G401 (cell line): ENCODE measurements around the gene FRRS1L. TPM values are rescaled to one million over a fixed set of nuclear protein-coding genes. Genes with fewer than 3 reads are reported as not detected.

ENCODE experiments used
- DNase-seq: peaks from one replicate; pipeline ENCODE4 v3.0.0-alpha.2; 2015; ENCODE audit warnings: low spot score
- in situ Hi-C: cut with HindIII; loops from 2 replicates; pipeline ENCODE4 v1.10.0; 2016; ENCODE audit warnings: low sequenced_read_pairs, mixed read lengths
- total RNA-seq: library from RNA; depleted of rRNA; stranded (reverse); fragments of >200 nt; shearing (Covaris generic); gene quantifications from 2 replicates; pipeline ENCODE4 v1.2.3, GENCODE V29; 2014

FRRS1L gene
- total RNA-seq, 1 experiment from 2014 or later: not detected

DNA sequence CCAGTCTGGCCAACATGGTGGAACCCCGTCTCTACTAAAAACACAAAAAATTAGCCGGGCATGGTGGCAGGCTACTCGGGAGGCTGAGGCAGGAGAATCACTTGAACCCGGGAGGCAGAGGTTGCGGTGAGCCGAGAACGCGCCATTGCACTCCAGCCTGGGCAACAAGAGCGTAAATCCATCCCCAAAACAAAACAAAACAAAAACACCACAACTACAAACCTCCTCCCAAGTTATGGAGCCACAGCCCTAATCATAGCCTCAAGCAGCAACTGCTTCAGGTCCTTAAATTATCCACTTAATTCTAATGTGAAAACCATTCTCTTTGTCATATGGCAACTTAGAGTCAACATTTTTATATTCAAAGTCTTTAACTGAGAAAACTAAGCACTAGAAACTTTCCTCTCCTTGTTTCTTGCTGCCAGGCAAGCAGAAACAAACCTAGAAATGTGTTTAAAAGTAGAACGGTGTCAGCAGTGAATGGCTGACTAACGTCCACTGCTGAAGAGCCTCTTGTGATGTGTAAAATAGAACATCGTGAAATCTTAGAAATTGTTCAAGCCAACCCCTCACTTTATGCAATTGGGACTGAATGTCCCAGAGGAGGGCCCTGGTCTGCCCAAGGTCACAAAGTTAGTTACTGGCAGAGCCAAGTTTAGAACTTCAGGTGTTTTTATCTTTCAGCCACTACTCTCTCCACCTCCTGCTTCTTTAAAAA lies 53.0 kb downstream of the FRRS1L start:
- in situ Hi-C loops: no loop called here
- no peak for DNase-seq

DNA sequence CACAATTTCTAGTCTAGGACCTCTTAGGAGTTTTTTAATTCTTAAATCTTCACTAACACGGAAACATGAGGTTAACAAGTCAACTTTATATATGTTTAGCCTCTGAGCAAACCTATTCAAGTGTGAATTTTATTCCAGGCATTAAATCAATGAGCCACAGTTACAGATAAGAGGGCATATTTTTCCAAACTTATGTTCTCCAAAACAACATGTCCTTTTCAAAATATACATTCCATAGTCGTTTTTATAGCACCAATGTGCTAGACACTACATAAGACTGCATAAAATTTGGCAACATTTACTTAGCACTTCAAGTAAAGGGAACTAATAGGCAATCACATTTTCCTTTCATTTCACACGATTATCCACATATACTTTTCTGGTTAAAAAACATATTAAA lies 53.8 kb downstream of the FRRS1L start:
- in situ Hi-C loops: no loop called here
- no peak for DNase-seq

DNA sequence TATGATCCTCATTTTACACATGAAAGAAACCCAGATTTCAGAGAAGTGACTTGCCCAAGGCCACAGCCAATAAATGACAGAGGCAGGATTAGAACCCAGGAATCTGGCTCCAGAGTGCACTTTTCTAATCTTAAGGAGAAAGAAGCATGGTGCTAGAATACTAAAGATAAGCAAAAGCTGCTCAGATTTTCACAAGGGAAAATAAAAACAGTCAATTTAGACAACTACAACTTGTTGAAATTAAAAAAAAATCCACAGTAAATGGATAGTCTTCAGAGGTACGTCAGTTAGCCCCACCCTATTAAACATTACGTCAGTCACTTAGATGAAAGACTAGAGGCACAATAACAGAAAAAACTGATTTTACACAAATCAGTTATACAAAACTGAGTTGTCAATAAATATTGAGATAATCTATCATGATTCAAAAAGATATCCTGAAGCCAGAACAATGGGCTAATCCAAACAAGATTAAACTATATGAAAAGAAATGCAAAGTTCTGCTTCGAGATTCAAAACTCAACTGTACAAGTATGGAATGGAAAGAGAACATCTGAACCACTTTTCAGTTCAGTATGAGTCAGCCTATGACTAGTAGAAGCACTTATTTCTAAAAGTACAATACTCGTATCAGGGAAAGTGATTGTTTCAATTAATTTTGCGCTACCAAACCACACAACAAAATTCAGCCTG lies 56.6 kb downstream of the FRRS1L start:
- in situ Hi-C loops: no loop called here
- no peak for DNase-seq

DNA sequence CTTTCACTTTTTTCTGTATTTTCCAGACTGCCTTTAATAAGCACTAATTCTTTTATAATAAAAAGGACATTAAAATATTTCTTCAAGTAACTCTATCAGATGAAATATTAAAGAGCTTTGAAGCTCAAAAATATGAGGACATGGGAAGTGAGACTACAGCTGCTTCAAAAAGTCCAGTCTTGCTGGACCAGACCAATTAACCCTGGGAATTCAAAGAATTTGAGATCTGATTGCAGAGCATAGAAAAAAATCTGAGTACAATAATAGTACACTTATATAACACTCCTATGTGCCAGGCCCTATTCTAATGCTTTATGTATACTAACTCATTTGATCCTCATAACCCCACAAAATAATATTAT lies 57.1 kb downstream of the FRRS1L start:
- in situ Hi-C loops: no loop called here
- no peak for DNase-seq

DNA sequence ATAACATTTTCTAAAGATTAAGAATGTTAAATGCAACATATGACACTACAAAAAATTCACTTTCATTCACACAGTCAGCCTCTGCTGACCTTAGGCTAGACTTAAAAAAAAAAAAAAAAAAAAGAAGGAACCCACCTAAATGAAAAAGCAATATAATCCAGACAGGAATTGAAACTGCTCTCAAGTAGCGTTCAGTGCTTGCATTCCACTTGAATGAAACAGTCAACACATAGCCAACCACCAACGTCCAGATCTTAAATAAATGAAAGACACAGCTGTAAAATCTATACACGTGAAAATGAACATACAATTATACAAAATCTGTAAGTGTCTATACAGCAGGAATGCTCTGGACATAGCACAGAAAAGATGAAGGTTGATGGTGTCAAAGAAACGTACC lies 58.7 kb downstream of the FRRS1L start:
- in situ Hi-C loops: no loop called here

DNA sequence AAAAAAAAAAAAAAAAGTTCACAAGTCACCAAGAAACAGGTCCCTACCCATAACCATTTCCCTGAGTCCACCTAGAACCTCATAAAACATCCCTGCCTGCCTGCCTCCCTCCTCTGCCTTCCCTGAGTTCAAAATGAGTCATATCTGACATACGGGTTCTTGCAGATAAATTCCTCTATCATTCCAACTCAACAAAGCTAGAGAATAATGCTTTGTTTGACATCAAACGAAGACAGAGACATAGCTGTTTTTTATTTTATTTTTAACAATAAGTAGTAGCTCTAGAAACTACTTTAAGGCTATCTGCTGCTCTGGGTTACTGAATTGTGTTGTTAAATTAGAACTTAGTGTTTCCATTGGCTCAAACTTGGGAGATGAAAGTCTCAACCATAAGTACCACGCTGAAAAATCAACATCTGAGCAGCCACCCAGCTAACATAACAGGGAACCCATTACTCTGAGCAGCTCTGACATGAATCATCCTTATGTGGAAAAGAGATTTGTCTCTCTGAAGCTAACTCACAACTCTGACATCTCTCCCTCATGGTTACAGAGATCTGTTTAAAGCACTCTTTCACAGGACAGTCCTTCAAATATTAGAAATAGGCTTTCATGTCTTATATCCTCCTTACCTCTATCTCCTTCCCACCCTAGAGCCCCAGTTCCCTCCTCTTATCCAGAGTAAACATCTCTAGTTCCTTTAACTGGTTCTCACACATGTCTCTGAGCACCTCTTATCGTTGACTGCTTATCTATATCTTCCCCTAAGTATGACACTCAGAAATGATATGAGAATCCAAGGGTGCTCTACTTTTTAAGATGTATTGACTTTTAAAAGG lies 59.4 kb downstream of the FRRS1L start:
- in situ Hi-C loops: no loop called here
- DNase-seq: no peak

More for the DNA sequence above, 58.7 kb downstream of the FRRS1L start:
- DNase-seq: no peak

DNA sequence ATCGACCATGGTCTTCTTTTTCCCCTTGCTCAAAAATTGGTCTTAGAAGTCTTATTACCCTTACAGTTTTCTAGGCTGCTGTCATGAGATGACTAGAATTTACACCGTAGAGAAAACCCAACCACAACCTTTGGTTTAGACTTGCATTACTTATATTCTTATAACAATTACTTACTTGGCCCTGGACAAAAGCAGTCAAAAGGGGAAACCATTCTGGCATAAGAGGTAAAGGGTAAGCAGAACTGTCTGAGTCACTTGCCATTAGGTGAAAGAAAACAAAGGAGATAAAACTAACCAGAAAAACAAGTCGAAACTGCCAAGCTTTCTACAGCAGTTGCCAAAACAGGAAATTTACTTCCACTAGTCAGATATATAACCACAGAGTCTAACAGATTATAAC lies 65.2 kb downstream of the FRRS1L start:
- DNase-seq: no peak

DNA sequence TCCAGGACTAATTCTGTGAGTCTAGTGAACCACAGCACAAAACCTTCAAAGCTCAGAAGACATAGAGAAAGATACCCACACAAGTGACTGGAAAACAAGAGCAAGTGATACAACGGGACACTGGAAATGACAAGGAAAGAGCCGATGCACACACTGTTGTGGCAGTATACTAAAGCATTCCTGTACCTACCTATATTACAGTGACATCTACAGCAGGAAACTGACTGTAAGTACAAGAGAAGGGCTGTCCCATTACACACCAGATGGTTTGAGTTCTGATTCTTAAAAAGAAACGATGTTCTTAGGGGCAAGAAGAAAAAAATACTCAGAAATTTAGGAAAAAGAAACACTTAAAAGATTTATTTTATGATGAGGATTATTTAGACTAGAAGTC lies 65.8 kb downstream of the FRRS1L start:
- no peak for DNase-seq
- in situ Hi-C loops: no loop called here

More for the DNA sequence above, 65.2 kb downstream of the FRRS1L start:
- in situ Hi-C loops: no loop called here

DNA sequence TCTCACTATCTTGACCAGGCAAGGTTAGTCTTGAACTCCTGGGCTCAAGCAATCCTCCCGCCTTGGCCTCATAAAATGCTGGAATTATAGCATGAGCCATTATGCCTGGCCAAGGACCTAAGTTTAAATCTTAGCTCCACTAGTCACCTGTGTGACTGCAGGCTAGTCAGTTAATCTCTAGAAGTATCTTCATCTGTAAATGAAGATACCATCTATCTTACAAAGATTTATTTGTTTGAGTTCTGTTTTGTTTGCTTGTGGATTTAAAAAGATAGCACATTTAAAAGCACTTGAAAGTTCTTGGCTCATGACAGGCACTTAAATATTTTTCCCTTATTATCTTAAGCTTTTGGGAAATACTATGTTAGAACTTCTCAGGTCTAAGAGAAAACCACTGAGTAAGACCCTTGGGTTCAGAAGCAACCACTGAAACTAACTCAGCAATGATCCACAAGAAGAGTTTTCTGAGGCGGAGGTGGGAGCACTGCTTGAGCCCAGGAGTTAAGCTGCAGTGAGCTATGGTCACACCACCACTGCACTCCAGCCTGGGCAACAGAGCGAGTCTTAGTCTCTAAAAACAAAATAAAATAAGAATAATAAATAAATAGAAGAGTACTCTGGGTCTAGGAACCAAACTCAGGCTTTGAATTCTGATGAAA lies 66.4 kb downstream of the FRRS1L start:
- in situ Hi-C loops: no loop called here

DNA sequence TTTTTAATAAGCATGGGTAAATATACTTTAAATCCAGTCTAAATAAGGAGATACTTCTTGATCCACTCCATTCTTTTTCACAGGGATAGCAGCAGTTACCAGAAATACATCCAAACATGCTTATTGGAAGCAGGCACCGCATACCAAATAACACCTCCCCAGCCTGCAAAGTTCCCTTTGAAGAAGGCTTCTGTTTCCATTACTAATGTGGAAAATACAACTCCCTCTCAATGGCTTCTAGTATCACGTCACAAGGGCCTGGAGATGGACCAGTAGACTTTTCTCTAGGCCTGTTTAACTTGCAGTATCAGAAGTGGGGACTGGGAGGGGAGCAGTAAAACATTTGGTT lies 68.1 kb downstream of the FRRS1L start:
- in situ Hi-C loops: no loop called here

More for the DNA sequence above, 66.4 kb downstream of the FRRS1L start:
- DNase-seq: no peak

DNA sequence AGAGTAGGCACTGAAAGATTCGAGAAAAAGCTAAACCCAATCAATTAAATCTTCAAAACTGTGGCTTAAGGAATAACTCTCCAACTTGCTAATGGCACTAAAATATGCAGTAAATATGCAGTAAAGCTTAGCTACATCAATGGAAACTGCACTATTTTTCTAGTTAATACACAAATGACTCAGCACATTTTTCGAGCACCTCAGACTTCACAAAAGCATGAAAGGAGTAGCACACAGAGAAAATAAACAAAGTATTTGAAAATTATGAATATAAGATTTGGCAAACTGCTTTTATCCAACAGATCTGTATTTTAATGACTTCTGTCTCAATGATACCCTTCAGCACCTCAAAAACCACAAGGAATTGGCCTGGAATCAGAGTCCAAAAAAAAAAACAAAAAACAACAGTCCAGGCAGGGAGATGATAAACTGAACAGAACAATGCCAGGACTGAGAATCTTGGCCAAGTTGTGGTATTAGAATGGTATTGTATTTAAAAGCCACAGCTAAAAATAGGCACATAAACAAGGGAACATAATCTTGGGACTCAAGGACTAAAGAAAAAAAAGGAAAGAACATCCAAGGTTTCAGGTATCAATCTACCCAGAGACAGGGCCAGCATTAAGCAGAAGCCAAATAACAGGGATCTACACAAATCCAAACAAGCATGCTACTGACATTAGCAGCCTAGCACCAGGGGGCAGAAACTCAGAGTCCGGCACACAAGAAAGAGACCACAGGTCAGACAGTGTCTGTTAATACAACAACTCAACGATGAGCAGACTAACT lies 68.7 kb downstream of the FRRS1L start:
- in situ Hi-C loops: no loop called here
- DNase-seq: peak; percentile 49

More for the DNA sequence above, 68.1 kb downstream of the FRRS1L start:
- no peak for DNase-seq

DNA sequence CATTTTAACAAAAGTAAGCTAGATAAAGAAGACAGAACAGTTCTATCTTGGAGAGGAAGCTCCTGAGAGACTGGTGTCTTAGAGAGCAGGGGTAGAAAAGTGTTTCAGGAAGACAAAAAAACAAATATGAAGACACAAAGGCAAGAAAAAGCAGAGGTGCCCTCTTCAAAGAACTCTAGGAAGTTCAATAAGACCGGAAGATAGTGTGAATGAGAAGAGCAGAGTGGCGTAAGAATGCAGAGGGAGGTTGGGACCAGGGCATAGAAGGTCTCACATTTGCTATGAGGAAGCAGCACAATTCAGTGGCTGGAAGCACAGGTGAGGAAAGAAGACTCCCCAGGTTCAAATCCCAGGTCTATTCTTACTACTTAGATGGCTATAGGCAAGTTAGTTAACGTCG lies 69.9 kb downstream of the FRRS1L start:
- DNase-seq: no peak

DNA sequence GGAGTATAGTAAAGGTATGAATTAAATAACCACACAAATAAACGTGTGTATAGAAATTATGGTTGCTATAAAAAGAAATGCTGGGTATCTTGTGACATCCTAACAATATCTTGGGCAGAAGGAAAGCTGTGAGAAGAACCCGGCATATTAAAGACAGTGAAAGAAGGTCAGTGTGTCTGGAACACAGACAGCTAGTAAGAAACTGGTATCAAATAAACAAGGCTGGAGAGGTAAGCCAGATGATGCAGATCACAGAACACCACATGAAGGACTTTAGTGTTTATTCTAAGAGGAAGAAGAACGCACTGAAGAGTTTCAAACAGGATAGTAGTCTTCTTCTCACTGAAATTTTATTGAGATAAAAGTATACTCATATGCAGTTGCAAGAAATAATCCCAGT lies 71.7 kb downstream of the FRRS1L start:
- in situ Hi-C loops: no loop called here
- no peak for DNase-seq

More for the DNA sequence above, 69.9 kb downstream of the FRRS1L start:
- in situ Hi-C loops: no loop called here

DNA sequence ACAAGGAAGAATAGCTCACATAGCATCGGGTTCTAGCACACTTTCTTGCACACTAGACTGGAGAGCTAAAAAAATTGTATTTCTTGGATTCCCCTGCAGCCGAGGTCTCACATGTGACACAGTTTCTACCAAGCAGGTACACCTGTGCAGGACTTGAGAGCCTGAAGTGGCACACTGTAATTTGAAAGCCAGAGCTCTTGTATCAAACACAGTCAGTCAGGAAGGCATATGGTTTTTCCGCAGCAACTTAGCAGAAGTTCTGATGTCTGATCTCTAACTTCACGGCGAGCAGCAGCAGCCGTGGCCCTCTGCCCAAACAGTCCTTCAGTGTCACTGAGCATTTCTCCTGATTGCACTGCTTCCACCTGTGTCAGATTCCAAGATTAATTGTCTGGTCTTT lies 72.8 kb downstream of the FRRS1L start:
- DNase-seq: no peak
- in situ Hi-C loops: no loop called here

DNA sequence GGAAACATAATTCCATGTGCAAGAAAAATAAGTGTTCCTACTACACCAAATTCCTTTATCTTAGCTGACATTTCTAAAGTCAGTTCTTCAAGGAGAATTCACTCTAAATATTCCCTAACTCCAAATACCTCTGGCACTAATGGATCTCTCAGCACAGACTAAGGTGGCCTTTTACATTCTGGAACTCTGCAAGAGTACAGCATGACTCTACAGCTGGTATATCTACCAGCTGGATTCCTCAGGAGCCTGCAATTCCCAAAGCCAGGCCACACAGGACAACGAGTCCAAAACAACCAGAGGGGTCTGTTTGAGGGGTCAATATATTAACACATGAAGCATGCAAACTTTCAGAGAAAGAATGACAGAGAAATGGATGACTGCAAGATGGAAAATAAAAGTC lies 74.5 kb downstream of the FRRS1L start:
- in situ Hi-C loops: no loop called here
- no peak for DNase-seq

DNA sequence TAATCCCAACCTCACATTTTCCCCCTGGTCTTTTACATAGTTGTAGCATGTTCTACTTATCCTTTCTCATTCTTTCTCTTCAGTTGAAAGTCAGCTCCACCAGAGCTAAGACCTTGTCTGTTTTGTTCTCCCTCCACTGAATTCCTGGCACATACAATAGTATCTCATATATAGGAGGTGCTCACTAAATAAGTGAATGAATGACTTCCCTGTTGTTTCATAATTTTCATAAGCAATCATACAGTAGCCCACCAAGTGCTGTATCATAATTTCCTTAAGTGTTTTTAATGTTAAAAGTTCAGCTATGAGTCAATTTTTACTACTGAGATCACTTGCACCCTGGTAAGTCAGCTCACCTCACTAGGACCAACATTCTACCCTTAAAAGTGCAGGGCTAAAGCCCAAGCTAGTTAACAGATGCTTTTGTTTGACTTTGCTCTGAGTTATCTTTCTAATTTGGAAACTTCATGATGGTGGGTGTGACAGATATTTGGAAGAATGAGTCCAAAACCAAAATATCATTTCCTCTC lies 74.9 kb downstream of the FRRS1L start:
- in situ Hi-C loops: no loop called here
- no peak for DNase-seq

DNA sequence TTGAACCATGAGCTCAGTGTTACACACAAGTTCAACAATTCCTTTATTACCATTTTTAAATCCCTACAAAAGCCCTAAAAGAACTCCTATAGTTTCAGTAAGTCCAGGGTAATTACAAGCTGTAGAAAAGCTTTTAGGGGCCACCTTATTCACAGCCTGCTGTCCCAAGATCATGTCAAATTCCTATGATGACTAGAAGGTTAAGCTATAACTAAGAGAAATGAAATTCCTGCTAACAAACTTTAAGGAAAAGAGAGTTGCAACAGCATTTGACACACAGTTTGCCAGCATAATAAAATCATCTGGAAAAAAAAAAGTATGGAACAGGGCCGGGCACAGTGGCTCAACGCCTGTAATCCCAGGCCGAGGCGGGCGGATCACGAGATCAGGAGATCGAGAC lies 78.8 kb downstream of the FRRS1L start:
- no peak for DNase-seq
- in situ Hi-C loops: no loop called here

DNA sequence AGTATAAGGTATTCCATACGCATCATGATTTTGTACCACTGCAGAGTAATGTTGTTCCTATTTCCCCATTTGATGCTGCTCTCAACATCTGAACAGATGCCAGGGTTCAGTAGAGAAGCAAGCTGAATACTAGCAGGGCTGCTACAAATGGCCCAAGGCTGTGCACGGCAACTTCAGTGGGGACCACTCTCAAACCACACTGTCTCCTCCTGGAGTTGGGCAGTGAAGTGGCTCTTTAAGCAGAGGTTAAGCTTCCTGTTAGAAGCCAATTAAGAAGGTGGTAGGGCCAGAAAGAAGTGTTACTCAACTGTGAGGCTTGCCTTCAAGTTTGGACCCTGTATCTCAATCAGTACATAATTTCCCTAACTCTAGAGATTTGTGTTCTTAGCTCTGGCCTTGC lies 79.3 kb downstream of the FRRS1L start:
- in situ Hi-C loops: no loop called here
- no peak for DNase-seq

DNA sequence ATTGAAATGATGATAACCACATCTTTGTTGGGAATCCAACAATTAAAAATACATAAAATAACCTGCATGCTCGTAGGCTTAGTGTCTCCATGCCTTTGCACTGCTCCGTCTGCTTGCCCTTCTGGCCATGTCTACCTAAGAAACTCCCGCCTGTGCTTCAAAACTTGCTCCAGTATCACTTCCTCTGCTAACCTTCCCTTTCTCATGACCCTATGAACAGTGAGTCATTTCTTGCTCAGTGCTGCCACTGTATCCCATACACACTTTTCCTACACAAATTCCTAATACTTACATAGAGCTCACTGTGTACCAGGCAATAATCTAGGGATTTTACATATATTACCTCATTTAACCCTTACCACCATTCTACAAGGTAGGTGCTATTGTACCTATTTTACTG lies 80.8 kb downstream of the FRRS1L start:
- in situ Hi-C loops: no loop called here
- DNase-seq: no peak
